ENCODE data around the gene BTD.

- TF ChIP-seq, protein P1, sequence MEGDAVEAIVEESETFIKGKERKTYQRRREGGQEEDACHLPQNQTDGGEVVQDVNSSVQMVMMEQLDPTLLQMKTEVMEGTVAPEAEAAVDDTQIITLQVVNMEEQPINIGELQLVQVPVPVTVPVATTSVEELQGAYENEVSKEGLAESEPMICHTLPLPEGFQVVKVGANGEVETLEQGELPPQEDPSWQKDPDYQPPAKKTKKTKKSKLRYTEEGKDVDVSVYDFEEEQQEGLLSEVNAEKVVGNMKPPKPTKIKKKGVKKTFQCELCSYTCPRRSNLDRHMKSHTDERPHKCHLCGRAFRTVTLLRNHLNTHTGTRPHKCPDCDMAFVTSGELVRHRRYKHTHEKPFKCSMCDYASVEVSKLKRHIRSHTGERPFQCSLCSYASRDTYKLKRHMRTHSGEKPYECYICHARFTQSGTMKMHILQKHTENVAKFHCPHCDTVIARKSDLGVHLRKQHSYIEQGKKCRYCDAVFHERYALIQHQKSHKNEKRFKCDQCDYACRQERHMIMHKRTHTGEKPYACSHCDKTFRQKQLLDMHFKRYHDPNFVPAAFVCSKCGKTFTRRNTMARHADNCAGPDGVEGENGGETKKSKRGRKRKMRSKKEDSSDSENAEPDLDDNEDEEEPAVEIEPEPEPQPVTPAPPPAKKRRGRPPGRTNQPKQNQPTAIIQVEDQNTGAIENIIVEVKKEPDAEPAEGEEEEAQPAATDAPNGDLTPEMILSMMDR (IDR thresholded peaks at IDR 0.05): no peak
- no peak for TF ChIP-seq POLR2A (IDR thresholded peaks at IDR 0.05)
Observed at GRCh38 chr3:15635121-15635661, 33.6 kb downstream of the BTD start.

Data from adrenal gland (tissue), 5 donors.